Thoracic aorta (tissue), 2 donors: ENCODE measurements around the gene DIP2C. TPM values are rescaled to one million over a fixed set of nuclear protein-coding genes. Genes with fewer than 3 reads are reported as not detected.

Experiments used
- ATAC-seq: fragments of 150-250 bp; one replicate; pipeline ENCODE4 v1.8.0; 2017; ENCODE audit warnings: low read depth; ENCODE audit not compliant: insufficient number of reproducible peaks, low FRiP score
- DNase-seq: peaks from one replicate; pipeline ENCODE4 v3.0.0-alpha.2; 2020; ENCODE audit warnings: low spot score
- H3K27ac ChIP-seq, 2 donors: fragments of 200-600 bp; sonication (generic); 1 replicate in 1 of 2; 2 replicates in 1 of 2; pipeline ENCODE4 v1.5.1; 2016; ENCODE audit warnings: mild to moderate bottlenecking in 2 of 2, moderate library complexity in 2 of 2
- H3K27me3 ChIP-seq: fragments of 200-600 bp; sonication (generic); replicated peaks from 2 replicates; pipeline ENCODE4 v1.6.0; 2016; ENCODE audit warnings: mild to moderate bottlenecking; ENCODE audit not compliant: insufficient read depth
- H3K36me3 ChIP-seq: fragments of 200-600 bp; sonication (generic); one replicate; pipeline ENCODE4 v1.5.1; 2016
- H3K4me1 ChIP-seq, 2 donors: fragments of 200-600 bp; sonication (generic); 1 replicate in 1 of 2; 2 replicates in 1 of 2; pipeline versions ENCODE4 v1.5.1 to v1.6.0; 2016; ENCODE audit warnings: low read depth in 2 of 2, mild to moderate bottlenecking in 1 of 2; ENCODE audit not compliant: control insufficient read depth in 1 of 2
- H3K4me3 ChIP-seq: fragments of 200-600 bp; sonication (generic); 2 replicates; pipeline ENCODE4 v1.5.1; 2016; ENCODE audit warnings: mild to moderate bottlenecking
- H3K9me3 ChIP-seq: fragments of 200-600 bp; sonication (generic); 2 replicates; pipeline ENCODE4 v1.5.1; 2016
- CTCF ChIP-seq: fragments of 200-600 bp; sonication (generic); IDR thresholded peaks from one replicate; pipeline ENCODE4 v1.5.1; 2019; ENCODE audit warnings: antibody characterized with exemption
- total RNA-seq, 2 donors: library from RNA; depleted of rRNA; stranded (reverse); fragments of >200 nt; gene quantifications; one replicate each; pipeline versions ENCODE4 v1.1.0 to v1.2.3, GENCODE V29; 2016

DIP2C gene
- total RNA-seq, 2 donors from 2014 or later, result 36.8 to 44.0 TPM

GRCh38 chr10:566241-566885 lies 123.1 kb downstream of the DIP2C start:
- Histone ChIP-seq H3K27me3 (no peaks in the 10 kb centered on the region), H3K9me3 (no peaks in the 10 kb centered on the region), H3K36me3 (no peaks in the 10 kb centered on the region), H3K4me1 (peaks cover 0 to 26% of the 10 kb centered on the region in 2 donors), H3K27ac (no peak overlapping the region), H3K4me3 (no peak overlapping the region)
- TF ChIP-seq CTCF, result no peak
- DNase-seq, result no peak
- ATAC-seq, result no peak

- DNase-seq, result no peak
- no peaks in the 10 kb centered on the region for H3K9me3 ChIP-seq
- H3K27ac ChIP-seq, result no peak overlapping the region
- peaks cover 0 to 19% of the 10 kb centered on the region in 2 donors for H3K4me1 ChIP-seq
- no peak overlapping the region for H3K4me3 ChIP-seq
- H3K36me3 ChIP-seq, result no peaks in the 10 kb centered on the region
- H3K27me3 ChIP-seq, result no peaks in the 10 kb centered on the region
- no peak for ATAC-seq
- no peak for TF ChIP-seq CTCF
Observed at GRCh38 chr10:565676-566075, 123.8 kb downstream of the DIP2C start.

GRCh38 chr10:565146-565545 lies 124.3 kb downstream of the DIP2C start:
- Histone ChIP-seq H3K4me3 (no peak overlapping the region), H3K27me3 (no peaks in the 10 kb centered on the region), H3K27ac (no peak overlapping the region), H3K9me3 (no peaks in the 10 kb centered on the region), H3K36me3 (no peaks in the 10 kb centered on the region), H3K4me1 (peaks cover 0 to 15% of the 10 kb centered on the region in 2 donors)
- TF ChIP-seq CTCF, result no peak
- ATAC-seq, result no peak
- DNase-seq, result no peak

- Histone ChIP-seq H3K36me3 (no peaks in the 10 kb centered on the region), H3K9me3 (no peaks in the 10 kb centered on the region), H3K4me1 (peaks cover 0 to 24% of the 10 kb centered on the region in 2 donors), H3K27ac (no peak overlapping the region), H3K27me3 (no peaks in the 10 kb centered on the region), H3K4me3 (no peak overlapping the region)
- ATAC-seq, result no peak
- no peak for TF ChIP-seq CTCF
- no peak for DNase-seq
Observed at GRCh38 chr10:563827-564226, 125.6 kb downstream of the DIP2C start.

GRCh38 chr10:562142-562541 lies 127.3 kb downstream of the DIP2C start:
- H3K27ac ChIP-seq, result no peak overlapping the region
- TF ChIP-seq CTCF, result no peak
- no peaks in the 10 kb centered on the region for H3K27me3 ChIP-seq
- no peaks in the 10 kb centered on the region for H3K36me3 ChIP-seq
- peaks cover 0 to 26% of the 10 kb centered on the region in 2 donors for H3K4me1 ChIP-seq
- H3K4me3 ChIP-seq, result no peak overlapping the region
- ATAC-seq, result no peak
- no peak for DNase-seq
- no peaks in the 10 kb centered on the region for H3K9me3 ChIP-seq
